Measurements from ENCODE around the gene SHC4.

SHC4 gene

DNA sequence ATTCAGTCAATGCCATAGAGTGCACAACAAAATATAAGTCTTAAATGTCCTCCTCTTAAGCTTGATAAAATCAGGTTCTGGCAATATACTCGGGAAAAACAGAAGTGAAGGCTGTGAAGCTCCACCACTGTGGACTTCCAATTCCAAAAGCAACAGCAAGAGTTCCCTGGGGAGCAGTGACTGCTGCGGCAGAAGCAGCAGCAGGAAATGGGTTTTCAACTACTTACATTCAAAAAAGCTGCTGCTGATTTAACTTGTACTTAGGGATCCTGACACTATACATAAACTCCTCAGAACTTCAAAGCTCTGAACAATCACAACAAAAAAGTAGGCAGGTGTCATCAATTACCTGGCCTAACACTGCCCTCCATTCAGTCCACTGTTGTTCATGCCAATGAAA lies 157.6 kb downstream of the SHC4 start:
- TF ChIP-seq, protein P1, sequence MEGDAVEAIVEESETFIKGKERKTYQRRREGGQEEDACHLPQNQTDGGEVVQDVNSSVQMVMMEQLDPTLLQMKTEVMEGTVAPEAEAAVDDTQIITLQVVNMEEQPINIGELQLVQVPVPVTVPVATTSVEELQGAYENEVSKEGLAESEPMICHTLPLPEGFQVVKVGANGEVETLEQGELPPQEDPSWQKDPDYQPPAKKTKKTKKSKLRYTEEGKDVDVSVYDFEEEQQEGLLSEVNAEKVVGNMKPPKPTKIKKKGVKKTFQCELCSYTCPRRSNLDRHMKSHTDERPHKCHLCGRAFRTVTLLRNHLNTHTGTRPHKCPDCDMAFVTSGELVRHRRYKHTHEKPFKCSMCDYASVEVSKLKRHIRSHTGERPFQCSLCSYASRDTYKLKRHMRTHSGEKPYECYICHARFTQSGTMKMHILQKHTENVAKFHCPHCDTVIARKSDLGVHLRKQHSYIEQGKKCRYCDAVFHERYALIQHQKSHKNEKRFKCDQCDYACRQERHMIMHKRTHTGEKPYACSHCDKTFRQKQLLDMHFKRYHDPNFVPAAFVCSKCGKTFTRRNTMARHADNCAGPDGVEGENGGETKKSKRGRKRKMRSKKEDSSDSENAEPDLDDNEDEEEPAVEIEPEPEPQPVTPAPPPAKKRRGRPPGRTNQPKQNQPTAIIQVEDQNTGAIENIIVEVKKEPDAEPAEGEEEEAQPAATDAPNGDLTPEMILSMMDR (IDR thresholded peaks at IDR 0.05; ENCODE audit: control extremely low read depth, extremely low read depth, low read depth, missing control alignments): no peak
- ChIA-PET POLR2A (no interaction called here), CTCF (interaction anchor here (1.0 to 1.2 kb wide), 4 partner anchors 30 to 448 kb away, joined by 3 read pairs; no protein-coding TSS in a partner anchor)
- no peak for DNase-seq (ENCODE audit: extremely low spot score)

DNA sequence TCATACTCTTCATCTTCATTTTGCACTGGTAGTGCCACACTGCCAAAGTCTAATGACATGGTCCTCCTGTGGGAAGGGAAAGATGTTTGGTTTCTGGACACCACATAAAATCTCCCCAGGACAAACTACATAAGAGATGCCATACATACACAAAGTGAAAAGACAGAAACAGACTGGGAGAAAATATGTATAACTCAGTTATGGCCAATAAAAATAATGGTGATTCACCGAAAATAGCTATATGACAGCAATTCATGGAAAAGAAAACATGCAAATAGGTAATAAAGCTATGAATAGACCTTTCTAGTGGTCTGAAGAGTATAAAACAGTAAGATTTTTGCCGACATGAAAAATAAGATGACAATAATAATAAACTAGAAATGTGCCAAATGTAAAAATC lies 158.1 kb downstream of the SHC4 start:
- ChIA-PET CTCF (interaction anchor here (1.0 to 1.2 kb wide), 2 partner anchors 33 to 51 kb away, joined by 3 read pairs; no protein-coding TSS in a partner anchor), POLR2A (no interaction called here)
- DNase-seq (ENCODE audit: extremely low spot score): no peak
- TF ChIP-seq, protein P1 (IDR thresholded peaks at IDR 0.05; ENCODE audit: control extremely low read depth, extremely low read depth, low read depth, missing control alignments): no peak

DNA sequence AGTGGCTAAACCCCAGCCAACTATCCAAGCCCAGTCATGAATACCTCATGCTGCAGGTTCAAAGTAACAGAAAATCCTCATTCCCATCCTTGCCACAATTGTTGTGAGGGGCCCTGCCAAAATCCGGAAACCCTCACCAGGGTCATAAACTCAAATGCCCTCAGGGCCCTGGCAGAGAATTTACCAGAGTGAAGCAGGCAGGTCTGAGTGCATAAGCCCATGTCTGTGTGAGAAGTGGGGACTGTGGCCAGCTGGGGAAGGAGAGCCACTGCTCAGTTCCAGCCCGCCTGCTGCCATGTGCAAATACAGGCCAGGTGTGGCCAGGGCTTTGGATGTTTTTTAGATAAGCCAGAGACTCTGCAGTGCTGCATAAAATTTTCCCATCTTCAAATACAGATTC lies 159.8 kb downstream of the SHC4 start:
- ChIA-PET CTCF (interaction anchor here (1.6 to 3.0 kb wide), 2 partner anchors 11 to 18 kb away, joined by 6 to 10 read pairs; no protein-coding TSS in a partner anchor), POLR2A (no interaction called here)
- DNase-seq (ENCODE audit: extremely low spot score): no peak
- TF ChIP-seq, protein P1 (IDR thresholded peaks at IDR 0.05; ENCODE audit: control extremely low read depth, extremely low read depth, low read depth, missing control alignments): no peak

DNA sequence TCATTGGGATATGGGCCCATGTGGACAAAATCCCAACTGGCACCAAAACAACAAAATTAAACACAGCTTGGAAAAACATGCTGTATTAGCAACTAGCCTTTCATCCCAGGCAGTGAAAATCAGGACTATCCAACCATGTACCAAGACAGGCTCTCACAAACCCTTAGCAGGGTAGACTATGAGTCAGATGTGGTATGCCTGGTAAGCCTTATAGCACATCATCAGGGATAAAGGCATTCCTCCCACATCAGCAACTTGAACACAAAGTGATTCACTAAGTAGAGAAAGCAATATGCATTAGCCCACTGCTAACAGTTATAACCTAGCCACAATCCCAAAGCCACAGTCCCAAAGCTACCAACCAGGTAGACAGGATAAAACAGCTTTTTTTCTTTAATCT lies 160.9 kb downstream of the SHC4 start:
- TF ChIP-seq, protein P1 (IDR thresholded peaks at IDR 0.05; ENCODE audit: control extremely low read depth, extremely low read depth, low read depth, missing control alignments): no peak
- no peak for DNase-seq (ENCODE audit: extremely low spot score)
- CTCF ChIA-PET: interaction anchor here (1.4 to 3.3 kb wide), 5 partner anchors 10 to 450 kb away, joined by 5 to 13 read pairs (median 10); no protein-coding TSS in a partner anchor

GRCh38 chr15:48802257-48802656 lies 161.5 kb downstream of the SHC4 start:
- CTCF ChIA-PET: interaction anchor here (1.1 to 3.3 kb wide), 11 partner anchors 9 to 450 kb away, joined by 3 to 13 read pairs (median 8); partner anchors contain the start of gene CEP152

More for the DNA sequence above, 160.9 kb downstream of the SHC4 start:
- POLR2A ChIA-PET: no interaction called here

GRCh38 chr15:48800811-48801455 lies 162.8 kb downstream of the SHC4 start:
- ChIA-PET POLR2A (interaction anchor here (0.6 kb wide), 1 partner anchor 10 kb away, joined by 3 read pairs; the partner anchor contains the start of gene CEP152), CTCF (interaction anchor here (0.8 to 3.3 kb wide), 15 partner anchors 8 to 449 kb away, joined by 3 to 13 read pairs (median 4); partner anchors contain the start of gene CEP152)
- TF ChIP-seq, protein P1 (IDR thresholded peaks at IDR 0.05; ENCODE audit: control extremely low read depth, extremely low read depth, low read depth, missing control alignments): peak; percentile 29

More at GRCh38 chr15:48802257-48802656, 161.5 kb downstream of the SHC4 start:
- DNase-seq (ENCODE audit: extremely low spot score): peak; percentile 19
- POLR2A ChIA-PET: no interaction called here
- TF ChIP-seq, protein P1 (IDR thresholded peaks at IDR 0.05; ENCODE audit: control extremely low read depth, extremely low read depth, low read depth, missing control alignments): no peak

More at GRCh38 chr15:48800811-48801455, 162.8 kb downstream of the SHC4 start:
- no peak for DNase-seq (ENCODE audit: extremely low spot score)
